ENCODE data around the gene RARRES2.
"Not testable (repeated sequence)": the region's sequence is repeated elsewhere in the genome, so short reads cannot be mapped to it uniquely, and the experiment has no call there.

RARRES2 gene

GRCh38 chr7:150341263-150342120 is at the start of gene RARRES2:
Gene RARRES2 (minus strand): TSS chr7:150341629. CDS start chr7:150340609, 1,020 bp downstream.
- DNase-seq (ENCODE audit: low read depth) = no peak

- DNase-seq (ENCODE audit: low read depth) = no peak
Measured at GRCh38 chr7:150390205-150390604, 48.8 kb upstream of the RARRES2 start.

GRCh38 chr7:150389532-150389816 is 48.0 kb upstream of the RARRES2 start:
- no peak for DNase-seq (ENCODE audit: low read depth)

GRCh38 chr7:150388709-150389531 is 47.5 kb upstream of the RARRES2 start:
- no peak for DNase-seq (ENCODE audit: low read depth)

GRCh38 chr7:150388306-150388705 is 46.9 kb upstream of the RARRES2 start:
- DNase-seq (ENCODE audit: low read depth) = no peak

GRCh38 chr7:150385884-150386283 is 44.5 kb upstream of the RARRES2 start:
- not testable (repeated sequence) for DNase-seq (ENCODE audit: low read depth)

GRCh38 chr7:150385302-150385723 is 43.9 kb upstream of the RARRES2 start:
- DNase-seq (ENCODE audit: low read depth) = no peak

GRCh38 chr7:150384406-150385301 is 43.2 kb upstream of the RARRES2 start:
- no peak for DNase-seq (ENCODE audit: low read depth)

- no peak for DNase-seq (ENCODE audit: low read depth)
Measured at GRCh38 chr7:150383710-150384397, 42.4 kb upstream of the RARRES2 start.

- DNase-seq (ENCODE audit: low read depth) = no peak
Measured at GRCh38 chr7:150382844-150383225, 41.4 kb upstream of the RARRES2 start.

- no peak for DNase-seq (ENCODE audit: low read depth)
Measured at GRCh38 chr7:150382123-150382843, 40.9 kb upstream of the RARRES2 start.

- DNase-seq (ENCODE audit: low read depth) = no peak
Measured at GRCh38 chr7:150381785-150382122, 40.3 kb upstream of the RARRES2 start.

- DNase-seq (ENCODE audit: low read depth) = no peak
Measured at GRCh38 chr7:150381096-150381495, 39.7 kb upstream of the RARRES2 start.

- DNase-seq (ENCODE audit: low read depth) = no peak
Measured at GRCh38 chr7:150380463-150380862, 39.0 kb upstream of the RARRES2 start.

GRCh38 chr7:150379441-150380379 is 38.3 kb upstream of the RARRES2 start:
- no peak for DNase-seq (ENCODE audit: low read depth)

GRCh38 chr7:150378853-150379440 is 37.5 kb upstream of the RARRES2 start, which contains the start of gene ZNF775:
Gene ZNF775 (plus strand): TSS chr7:150379330. CDS start chr7:150388471, 9,141 bp downstream.
- peak; percentile 89 for DNase-seq (ENCODE audit: low read depth)

- peak; percentile 17 for DNase-seq (ENCODE audit: low read depth)
Measured at GRCh38 chr7:150378115-150378852, 36.9 kb upstream of the RARRES2 start.

GRCh38 chr7:150377635-150378034 is 36.2 kb upstream of the RARRES2 start:
- no peak for DNase-seq (ENCODE audit: low read depth)

- DNase-seq (ENCODE audit: low read depth) = no peak
Measured at GRCh38 chr7:150377196-150377595, 35.8 kb upstream of the RARRES2 start.

All from stimulated activated CD8-positive, alpha-beta memory T cell treated with anti-CD3 and anti-CD28 coated beads, Interleukin-12 subunit alpha, Interleukin-12 subunit beta, amount 100 ng/mL, for 4 hours (primary cell).